ENCODE results near the gene SORD. TPM values are rescaled to one million over a fixed set of nuclear protein-coding genes. Genes with fewer than 3 reads are reported as not detected.

Gene SORD
- total RNA-seq, 4 donors from 2014 or later = 1.9 to 7.3 (median 4.7) TPM

DNA sequence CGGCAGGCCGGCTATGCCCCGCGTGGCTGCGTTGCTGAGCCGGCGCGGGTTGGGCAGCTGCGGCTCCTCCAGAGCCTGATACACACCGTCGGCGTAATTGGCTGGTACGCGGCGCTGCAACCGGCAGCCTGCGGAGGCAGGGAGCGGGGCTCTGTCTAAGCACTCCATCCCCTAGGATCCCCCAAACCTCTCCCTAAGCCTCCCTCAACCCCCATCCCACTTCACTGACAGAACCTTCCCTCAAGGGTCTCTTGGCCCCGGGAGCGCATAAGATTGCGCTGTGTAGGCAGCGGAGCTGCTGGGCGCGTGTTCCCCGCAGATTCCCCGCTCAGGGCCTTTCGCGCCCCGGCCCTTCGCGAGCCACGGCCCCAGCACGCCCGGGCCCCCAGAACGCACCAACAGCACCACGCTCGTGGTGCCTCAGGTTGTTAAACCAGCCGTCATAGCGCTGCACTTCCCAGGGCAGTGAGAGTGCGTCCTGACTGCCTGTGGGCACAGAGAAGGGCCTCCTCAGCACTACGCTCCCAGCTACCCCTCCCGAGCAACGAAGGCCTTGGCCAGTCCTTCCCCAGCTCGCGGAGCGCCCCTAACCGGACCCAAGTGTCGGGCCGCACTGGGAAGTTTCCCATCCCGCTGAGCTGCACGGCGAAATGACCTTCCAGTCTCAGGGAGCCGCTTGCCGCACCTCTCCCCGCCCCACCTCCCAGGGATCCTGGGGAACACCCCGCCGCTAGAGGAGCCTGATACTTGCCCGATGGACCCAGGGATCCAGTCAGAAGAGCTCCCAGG, 89.8 kb downstream of the SORD start:
- TF ChIP-seq CTCF (IDR thresholded peaks at IDR 0.05; ENCODE audit: low read depth) = no peak

DNA sequence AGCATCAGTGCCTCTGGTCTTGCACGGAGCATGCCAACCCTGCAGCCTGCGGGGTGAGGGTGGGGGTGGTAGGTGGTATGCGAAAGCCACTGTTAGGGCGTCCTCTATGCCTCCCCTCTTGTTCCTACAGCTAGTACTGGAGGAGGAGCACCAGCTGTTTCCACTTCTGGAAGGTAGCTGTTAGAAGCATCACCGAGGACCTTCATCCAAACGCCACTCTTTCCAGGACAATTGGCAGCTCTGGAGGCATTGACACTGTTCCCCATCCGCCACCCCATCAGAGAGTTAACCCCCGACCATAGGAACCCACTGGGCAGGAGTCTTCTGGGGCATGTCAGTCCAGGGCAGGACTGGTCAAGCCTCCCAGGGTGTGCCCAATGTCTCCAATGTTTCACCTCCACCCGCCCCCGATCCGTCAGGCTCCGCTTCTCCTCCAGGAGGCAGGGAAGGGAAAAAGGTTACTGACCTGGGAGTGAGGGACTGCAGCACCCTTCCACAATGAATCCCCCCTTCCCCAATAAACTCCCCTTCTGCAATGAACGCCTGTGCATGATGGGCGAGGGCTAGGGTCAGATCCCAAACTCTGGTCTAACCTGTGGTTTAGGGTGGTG, 90.5 kb downstream of the SORD start:
- no peak for TF ChIP-seq CTCF (IDR thresholded peaks at IDR 0.05; ENCODE audit: low read depth)

DNA sequence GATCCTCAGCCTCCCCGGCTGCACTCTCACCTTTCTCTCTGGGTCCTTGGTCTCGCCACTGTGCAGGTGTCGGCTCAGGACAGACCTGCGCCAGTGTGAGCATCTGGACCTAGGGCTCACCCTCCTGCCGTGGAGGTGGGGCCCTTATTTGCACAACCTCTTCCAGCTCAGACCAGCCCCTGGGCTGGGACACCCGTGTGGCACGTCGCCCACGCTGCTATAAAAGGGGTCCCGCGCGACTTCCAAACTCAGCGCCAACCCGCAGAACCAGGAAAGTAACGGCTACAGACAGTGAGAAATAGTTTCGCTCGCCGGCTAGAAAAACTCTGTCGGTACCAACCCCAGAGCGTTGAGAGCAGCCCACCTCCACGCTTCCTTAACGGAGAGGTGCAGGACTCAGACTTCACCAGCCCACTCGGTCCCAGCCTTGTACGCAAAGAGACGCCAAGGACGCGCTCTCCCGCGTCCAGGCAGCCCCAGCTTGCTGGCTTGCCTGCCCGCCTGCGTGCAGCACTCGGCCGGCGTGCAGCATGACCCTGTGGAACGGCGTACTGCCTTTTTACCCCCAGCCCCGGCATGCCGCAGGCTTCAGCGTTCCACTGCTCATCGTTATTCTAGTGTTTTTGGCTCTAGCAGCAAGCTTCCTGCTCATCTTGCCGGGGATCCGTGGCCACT, 91.2 kb downstream of the SORD start, which contains the start of the genes DUOX2 and DUOXA2:
DUOX2 (minus strand) TSS at position 97 of the 675 bp plus-strand sequence. CDS start 761 bp downstream, outside the sequence.
DUOXA2 (plus strand) TSS at position 251 of the 675 bp plus-strand sequence; CDS start at position 531, 280 bp downstream.
- no peak for TF ChIP-seq CTCF (IDR thresholded peaks at IDR 0.05; ENCODE audit: low read depth)

DNA sequence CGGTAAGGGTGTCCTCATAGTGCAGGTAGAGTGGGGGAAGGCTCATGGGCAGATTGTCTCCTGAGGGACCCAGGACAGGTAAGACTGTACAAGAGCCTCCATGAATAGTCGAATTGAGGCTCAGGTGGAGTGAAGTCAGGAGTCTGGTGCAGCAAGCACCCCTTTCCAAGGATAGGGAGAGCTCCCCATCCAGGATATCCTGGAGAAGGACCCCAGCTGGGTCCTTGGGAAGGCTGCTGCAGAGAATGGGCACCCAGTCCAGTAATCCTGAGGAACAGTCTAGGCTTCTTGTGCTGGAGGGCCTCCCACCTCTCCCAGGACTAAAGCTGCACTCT, 91.7 kb downstream of the SORD start:
- TF ChIP-seq CTCF (IDR thresholded peaks at IDR 0.05; ENCODE audit: low read depth) = no peak

GRCh38 chr15:45115312-45115820, 92.4 kb downstream of the SORD start:
- TF ChIP-seq CTCF (IDR thresholded peaks at IDR 0.05; ENCODE audit: low read depth) = no peak

DNA sequence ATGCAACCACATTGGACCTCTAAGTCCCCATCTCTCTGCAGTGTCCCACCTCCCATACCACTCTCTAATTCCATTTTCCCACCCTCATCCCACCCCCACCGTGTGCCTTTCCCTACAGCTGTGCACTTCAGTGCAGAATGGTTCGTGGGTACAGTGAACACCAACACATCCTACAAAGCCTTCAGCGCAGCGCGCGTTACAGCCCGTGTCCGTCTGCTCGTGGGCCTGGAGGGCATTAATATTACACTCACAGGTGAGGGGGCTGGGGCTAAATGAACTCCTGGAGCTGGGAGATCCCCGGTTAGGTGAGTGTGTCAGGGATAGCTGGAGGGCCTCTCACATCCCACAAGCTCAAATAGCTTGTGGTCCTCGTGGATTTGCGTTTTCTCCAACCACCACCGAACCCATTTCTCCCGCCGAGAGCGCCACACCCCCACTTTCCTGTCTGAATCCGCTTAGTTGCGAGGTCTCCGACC, 93.0 kb downstream of the SORD start:
- no peak for TF ChIP-seq CTCF (IDR thresholded peaks at IDR 0.05; ENCODE audit: low read depth)
